ENCODE measurements around the gene EYA2.

Gene EYA2

GRCh38 chr20:46962452-46963195 is 68.0 kb downstream of the EYA2 start:
- DNase-seq, result no peak
- H3K9me3 Mint-ChIP-seq, result peaks cover 0 to 2% of the 10 kb centered on the region in 2 donors
- ATAC-seq (replicated peaks), result no peak
- H3K36me3 Mint-ChIP-seq, result no peaks in the 10 kb centered on the region
- H3K27ac Mint-ChIP-seq, result no peak overlapping the region
- H3K27me3 Mint-ChIP-seq, result peaks cover 16 to 30% of the 10 kb centered on the region in 2 donors
- no peaks in the 10 kb centered on the region for H3K4me1 Mint-ChIP-seq
- H3K4me3 Mint-ChIP-seq, result no peak overlapping the region

- Mint-ChIP-seq H3K27me3 (peaks cover 16 to 30% of the 10 kb centered on the region in 2 donors), H3K9me3 (peaks cover 0 to 2% of the 10 kb centered on the region in 2 donors), H3K27ac (no peak overlapping the region), H3K4me3 (no peak overlapping the region), H3K4me1 (no peaks in the 10 kb centered on the region), H3K36me3 (no peaks in the 10 kb centered on the region)
- DNase-seq, result no peak
- no peak for ATAC-seq (replicated peaks)
Observed at GRCh38 chr20:46963196-46963529, 68.5 kb downstream of the EYA2 start.

GRCh38 chr20:46963758-46964617 is 69.3 kb downstream of the EYA2 start:
- H3K27ac Mint-ChIP-seq, result no peak overlapping the region
- no peaks in the 10 kb centered on the region for H3K36me3 Mint-ChIP-seq
- no peak overlapping the region for H3K4me3 Mint-ChIP-seq
- peaks cover 0 to 2% of the 10 kb centered on the region in 2 donors for H3K9me3 Mint-ChIP-seq
- H3K4me1 Mint-ChIP-seq, result no peaks in the 10 kb centered on the region
- no peak for DNase-seq
- H3K27me3 Mint-ChIP-seq, result peaks cover 16 to 30% of the 10 kb centered on the region in 2 donors
- no peak for ATAC-seq (replicated peaks)

- H3K27ac Mint-ChIP-seq, result no peak overlapping the region
Observed at GRCh38 chr20:46964618-46965455, 70.2 kb downstream of the EYA2 start.

GRCh38 chr20:46965477-46965876 is 70.8 kb downstream of the EYA2 start:
- Mint-ChIP-seq H3K27ac (no peak overlapping the region), H3K36me3 (no peaks in the 10 kb centered on the region), H3K27me3 (peaks cover 15 to 18% of the 10 kb centered on the region in 2 donors), H3K9me3 (peaks cover 0 to 2% of the 10 kb centered on the region in 2 donors), H3K4me1 (no peaks in the 10 kb centered on the region), H3K4me3 (no peak overlapping the region)
- DNase-seq, result no peak
- no peak for ATAC-seq (replicated peaks)

More at GRCh38 chr20:46964618-46965455, 70.2 kb downstream of the EYA2 start:
- DNase-seq (no peak), ATAC-seq (replicated peaks) (no peak)
- Mint-ChIP-seq H3K27me3 (peaks cover 16 to 24% of the 10 kb centered on the region in 2 donors), H3K36me3 (no peaks in the 10 kb centered on the region), H3K9me3 (peaks cover 0 to 2% of the 10 kb centered on the region in 2 donors), H3K4me3 (no peak overlapping the region), H3K4me1 (no peaks in the 10 kb centered on the region)

- Mint-ChIP-seq H3K9me3 (no peaks in the 10 kb centered on the region), H3K36me3 (no peaks in the 10 kb centered on the region), H3K27ac (no peak overlapping the region), H3K4me1 (no peaks in the 10 kb centered on the region), H3K4me3 (no peak overlapping the region), H3K27me3 (peaks cover 15 to 21% of the 10 kb centered on the region in 2 donors)
- ATAC-seq (replicated peaks) (no peak), DNase-seq (no peak)
Observed at GRCh38 chr20:46967646-46968045, 73.0 kb downstream of the EYA2 start.

- Mint-ChIP-seq H3K4me1 (no peaks in the 10 kb centered on the region), H3K27me3 (peaks cover 21 to 26% of the 10 kb centered on the region in 2 donors), H3K9me3 (no peaks in the 10 kb centered on the region), H3K4me3 (no peak overlapping the region), H3K27ac (no peak overlapping the region), H3K36me3 (no peaks in the 10 kb centered on the region)
- peak; percentile 65 to 85 for ATAC-seq (replicated peaks)
- no peak for DNase-seq
Observed at GRCh38 chr20:46970937-46971630, 76.4 kb downstream of the EYA2 start.

- Mint-ChIP-seq H3K4me3 (no peak overlapping the region), H3K4me1 (no peaks in the 10 kb centered on the region), H3K9me3 (no peaks in the 10 kb centered on the region), H3K27me3 (peaks cover 31 to 38% of the 10 kb centered on the region in 2 donors), H3K27ac (no peak overlapping the region), H3K36me3 (no peaks in the 10 kb centered on the region)
- DNase-seq (no peak), ATAC-seq (replicated peaks) (no peak)
Observed at GRCh38 chr20:46973766-46974165, 79.1 kb downstream of the EYA2 start.

- ATAC-seq (replicated peaks), result no peak
- Mint-ChIP-seq H3K4me3 (no peak overlapping the region), H3K9me3 (no peaks in the 10 kb centered on the region), H3K4me1 (peaks cover 0 to 2% of the 10 kb centered on the region in 2 donors), H3K27ac (no peak overlapping the region), H3K36me3 (no peaks in the 10 kb centered on the region), H3K27me3 (peaks cover 34 to 47% of the 10 kb centered on the region in 2 donors)
- no peak for DNase-seq
Observed at GRCh38 chr20:46974669-46975434, 80.2 kb downstream of the EYA2 start.

- Mint-ChIP-seq H3K36me3 (no peaks in the 10 kb centered on the region), H3K9me3 (no peaks in the 10 kb centered on the region), H3K27ac (no peak overlapping the region), H3K4me3 (no peak overlapping the region), H3K27me3 (peaks cover 33 to 44% of the 10 kb centered on the region in 2 donors), H3K4me1 (peaks cover 0 to 2% of the 10 kb centered on the region in 2 donors)
- DNase-seq (no peak), ATAC-seq (replicated peaks) (no peak)
Observed at GRCh38 chr20:46975976-46976375, 81.3 kb downstream of the EYA2 start.

GRCh38 chr20:46977204-46977603 is 82.6 kb downstream of the EYA2 start:
- Mint-ChIP-seq H3K27me3 (peaks cover 29 to 36% of the 10 kb centered on the region in 2 donors), H3K4me3 (no peak overlapping the region), H3K9me3 (peaks cover under 1 to 1% of the 10 kb centered on the region in 2 donors), H3K27ac (no peak overlapping the region), H3K36me3 (no peaks in the 10 kb centered on the region), H3K4me1 (peaks cover 0 to 2% of the 10 kb centered on the region in 2 donors)
- DNase-seq (no peak), ATAC-seq (replicated peaks) (no peak)

GRCh38 chr20:46977909-46978588 is 83.4 kb downstream of the EYA2 start:
- peaks cover 26 to 28% of the 10 kb centered on the region in 2 donors for H3K27me3 Mint-ChIP-seq
- H3K9me3 Mint-ChIP-seq, result peaks cover 4 to 6% of the 10 kb centered on the region in 2 donors
- H3K27ac Mint-ChIP-seq, result no peak overlapping the region
- peaks cover 0 to 2% of the 10 kb centered on the region in 2 donors for H3K4me1 Mint-ChIP-seq
- H3K36me3 Mint-ChIP-seq, result no peaks in the 10 kb centered on the region
- H3K4me3 Mint-ChIP-seq, result no peak overlapping the region
- DNase-seq, result no peak
- ATAC-seq (replicated peaks), result no peak
